HL-60 (cell line): ENCODE measurements around the gene RAMP3.

Experiments used
- DNase-seq, 2 experiments: peaks; one replicate each; pipeline ENCODE4 v3.0.0-alpha.2; 2010 to 2020; ENCODE audit warnings: low read depth in 1 of 2, low spot score in 1 of 2
- H3K27ac ChIP-seq: fragments of 250-450 bp; sonication (Bioruptor Pico); replicated peaks from 2 replicates; pipeline ENCODE4 v1.5.1; 2020; ENCODE audit warnings: mild to moderate bottlenecking, moderate library complexity
- H3K27me3 ChIP-seq: fragments of 250-450 bp; sonication (Bioruptor Pico); 2 replicates; pipeline ENCODE4 v1.5.1; 2021; ENCODE audit warnings: mild to moderate bottlenecking, moderate library complexity; ENCODE audit not compliant: insufficient read depth, poor library complexity, severe bottlenecking
- H3K4me3 ChIP-seq: replicated peaks from 2 replicates; pipeline ENCODE4 v1.5.1; 2011; ENCODE audit warnings: mild to moderate bottlenecking, control low read depth, low read length; ENCODE audit not compliant: insufficient read depth
- GABPA ChIP-seq: IDR thresholded peaks from 2 replicates; pipeline ENCODE4 v1.6.1; 2012; ENCODE audit warnings: low read depth
- POLR2AphosphoS5 ChIP-seq: IDR thresholded peaks from 2 replicates; pipeline ENCODE4 v1.6.1; 2012; ENCODE audit warnings: low read depth
- SPI1 ChIP-seq: IDR thresholded peaks from 2 replicates; pipeline ENCODE4 v1.6.1; 2012; ENCODE audit warnings: low read depth, mild to moderate bottlenecking, borderline replicate concordance
- TF ChIP-seq, protein P1 (sequence below): IDR thresholded peaks from 2 replicates; pipeline ENCODE4 v1.6.1; 2012; ENCODE audit warnings: low read depth; ENCODE audit not compliant: insufficient replicate concordance
- TF ChIP-seq, protein P2 (sequence below): IDR thresholded peaks from one replicate; pipeline ENCODE4 v1.5.1; 2011; ENCODE audit warnings: low read length, control low read depth, inconsistent platforms; ENCODE audit not compliant: insufficient read depth

The RAMP3 gene

DNA sequence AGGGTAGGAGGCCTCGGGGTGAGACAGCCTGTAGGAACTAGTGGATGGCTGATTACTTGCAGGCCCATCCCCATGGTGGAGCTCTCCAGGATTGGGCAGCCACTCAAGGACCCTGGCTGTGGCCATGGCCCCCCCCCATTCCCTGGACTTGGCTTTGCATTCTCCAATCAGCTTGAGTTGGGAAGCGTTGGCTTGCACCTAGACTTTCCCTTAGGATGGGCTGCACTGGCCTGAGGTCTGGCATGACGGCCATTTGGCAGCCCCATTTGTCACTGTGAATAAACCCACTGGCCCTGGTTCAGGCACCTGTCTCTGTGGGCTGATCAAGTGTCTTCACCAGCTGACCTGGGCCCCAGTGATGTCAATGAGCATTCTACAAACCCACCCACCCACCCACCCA is 41.4 kb downstream of the RAMP3 start:
- TF ChIP-seq GABPA (no peak), SPI1 (no peak), POLR2AphosphoS5 (no peak)
- TF ChIP-seq, protein P1, sequence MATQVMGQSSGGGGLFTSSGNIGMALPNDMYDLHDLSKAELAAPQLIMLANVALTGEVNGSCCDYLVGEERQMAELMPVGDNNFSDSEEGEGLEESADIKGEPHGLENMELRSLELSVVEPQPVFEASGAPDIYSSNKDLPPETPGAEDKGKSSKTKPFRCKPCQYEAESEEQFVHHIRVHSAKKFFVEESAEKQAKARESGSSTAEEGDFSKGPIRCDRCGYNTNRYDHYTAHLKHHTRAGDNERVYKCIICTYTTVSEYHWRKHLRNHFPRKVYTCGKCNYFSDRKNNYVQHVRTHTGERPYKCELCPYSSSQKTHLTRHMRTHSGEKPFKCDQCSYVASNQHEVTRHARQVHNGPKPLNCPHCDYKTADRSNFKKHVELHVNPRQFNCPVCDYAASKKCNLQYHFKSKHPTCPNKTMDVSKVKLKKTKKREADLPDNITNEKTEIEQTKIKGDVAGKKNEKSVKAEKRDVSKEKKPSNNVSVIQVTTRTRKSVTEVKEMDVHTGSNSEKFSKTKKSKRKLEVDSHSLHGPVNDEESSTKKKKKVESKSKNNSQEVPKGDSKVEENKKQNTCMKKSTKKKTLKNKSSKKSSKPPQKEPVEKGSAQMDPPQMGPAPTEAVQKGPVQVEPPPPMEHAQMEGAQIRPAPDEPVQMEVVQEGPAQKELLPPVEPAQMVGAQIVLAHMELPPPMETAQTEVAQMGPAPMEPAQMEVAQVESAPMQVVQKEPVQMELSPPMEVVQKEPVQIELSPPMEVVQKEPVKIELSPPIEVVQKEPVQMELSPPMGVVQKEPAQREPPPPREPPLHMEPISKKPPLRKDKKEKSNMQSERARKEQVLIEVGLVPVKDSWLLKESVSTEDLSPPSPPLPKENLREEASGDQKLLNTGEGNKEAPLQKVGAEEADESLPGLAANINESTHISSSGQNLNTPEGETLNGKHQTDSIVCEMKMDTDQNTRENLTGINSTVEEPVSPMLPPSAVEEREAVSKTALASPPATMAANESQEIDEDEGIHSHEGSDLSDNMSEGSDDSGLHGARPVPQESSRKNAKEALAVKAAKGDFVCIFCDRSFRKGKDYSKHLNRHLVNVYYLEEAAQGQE, result no peak
- TF ChIP-seq, protein P2, sequence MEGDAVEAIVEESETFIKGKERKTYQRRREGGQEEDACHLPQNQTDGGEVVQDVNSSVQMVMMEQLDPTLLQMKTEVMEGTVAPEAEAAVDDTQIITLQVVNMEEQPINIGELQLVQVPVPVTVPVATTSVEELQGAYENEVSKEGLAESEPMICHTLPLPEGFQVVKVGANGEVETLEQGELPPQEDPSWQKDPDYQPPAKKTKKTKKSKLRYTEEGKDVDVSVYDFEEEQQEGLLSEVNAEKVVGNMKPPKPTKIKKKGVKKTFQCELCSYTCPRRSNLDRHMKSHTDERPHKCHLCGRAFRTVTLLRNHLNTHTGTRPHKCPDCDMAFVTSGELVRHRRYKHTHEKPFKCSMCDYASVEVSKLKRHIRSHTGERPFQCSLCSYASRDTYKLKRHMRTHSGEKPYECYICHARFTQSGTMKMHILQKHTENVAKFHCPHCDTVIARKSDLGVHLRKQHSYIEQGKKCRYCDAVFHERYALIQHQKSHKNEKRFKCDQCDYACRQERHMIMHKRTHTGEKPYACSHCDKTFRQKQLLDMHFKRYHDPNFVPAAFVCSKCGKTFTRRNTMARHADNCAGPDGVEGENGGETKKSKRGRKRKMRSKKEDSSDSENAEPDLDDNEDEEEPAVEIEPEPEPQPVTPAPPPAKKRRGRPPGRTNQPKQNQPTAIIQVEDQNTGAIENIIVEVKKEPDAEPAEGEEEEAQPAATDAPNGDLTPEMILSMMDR, result no peak
- Histone ChIP-seq H3K27ac (no peak overlapping the region), H3K27me3 (no peaks in the 10 kb centered on the region), H3K4me3 (no peak overlapping the region)
- no peak for DNase-seq

DNA sequence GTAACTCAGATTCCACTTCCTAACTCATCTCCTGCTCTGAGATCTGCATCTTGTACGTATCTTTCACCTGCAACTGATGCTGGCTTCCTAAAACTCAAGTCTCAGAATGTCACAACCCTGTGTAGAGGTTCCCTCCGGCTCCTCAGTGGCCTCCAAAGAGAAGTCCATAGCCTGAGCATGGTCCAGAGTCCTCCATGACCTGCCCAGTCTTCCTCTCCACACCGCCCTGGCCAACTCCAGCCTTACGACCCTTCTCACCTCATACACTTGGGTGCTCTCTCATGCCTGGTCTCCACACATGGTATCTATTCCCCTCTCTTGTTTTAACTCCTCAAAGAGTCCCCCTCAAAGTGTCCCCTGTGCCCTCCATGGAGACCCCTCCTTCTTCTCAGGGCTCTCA is 41.9 kb downstream of the RAMP3 start:
- TF ChIP-seq GABPA (no peak), POLR2AphosphoS5 (no peak), SPI1 (no peak)
- TF ChIP-seq, protein P2, result no peak
- TF ChIP-seq, protein P1, result no peak
- no peaks in the 10 kb centered on the region for H3K27me3 ChIP-seq
- no peak overlapping the region for H3K27ac ChIP-seq
- DNase-seq, result no peak
- H3K4me3 ChIP-seq, result no peak overlapping the region

DNA sequence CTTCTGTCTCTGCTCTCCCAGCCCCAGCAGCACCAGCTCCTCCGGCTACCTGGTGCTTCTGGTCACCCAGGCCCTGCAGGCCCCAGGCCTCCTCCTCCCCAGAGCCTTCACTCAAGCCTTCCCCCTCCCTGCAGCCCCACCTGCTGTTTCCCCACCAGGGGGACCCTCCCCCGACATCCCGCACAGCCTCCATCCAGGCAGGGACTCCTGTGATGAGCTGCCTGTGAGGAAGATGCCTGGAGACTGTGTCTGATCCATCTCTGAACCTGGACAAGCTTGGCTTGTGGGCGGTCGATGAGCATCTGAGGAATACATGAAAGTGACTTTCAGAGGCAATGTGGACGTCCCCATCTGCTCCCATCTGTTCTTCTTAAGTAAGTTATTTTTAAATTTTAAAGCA is 45.0 kb downstream of the RAMP3 start:
- Histone ChIP-seq H3K4me3 (no peak overlapping the region), H3K27ac (no peak overlapping the region), H3K27me3 (peaks cover 4% of the 10 kb centered on the region)
- TF ChIP-seq, protein P2, result no peak
- DNase-seq, result no peak

DNA sequence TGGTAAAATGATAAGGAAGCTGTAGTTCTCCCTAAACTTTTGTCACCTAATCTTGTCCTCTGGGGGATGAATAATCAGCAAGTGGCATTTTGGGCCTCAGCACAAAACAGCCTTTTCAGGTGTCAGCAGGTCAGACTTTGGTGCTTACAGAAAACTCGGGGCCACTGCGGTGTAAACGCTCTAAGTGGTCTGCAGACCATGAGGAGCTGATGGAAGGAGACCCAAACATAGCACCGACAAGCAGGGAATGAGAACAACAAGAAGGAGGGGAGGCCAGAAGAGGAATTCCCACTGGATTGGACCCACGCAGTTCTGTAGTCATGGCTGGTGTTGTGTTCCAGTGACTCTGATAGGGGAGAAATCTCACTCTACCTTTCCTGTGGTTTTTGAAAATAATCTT is 45.4 kb downstream of the RAMP3 start:
- Histone ChIP-seq H3K4me3 (no peak overlapping the region), H3K27me3 (peaks cover 5% of the 10 kb centered on the region), H3K27ac (no peak overlapping the region)
- DNase-seq, result no peak
- TF ChIP-seq GABPA (no peak), POLR2AphosphoS5 (no peak), SPI1 (no peak)
- TF ChIP-seq, protein P1, result no peak
- TF ChIP-seq, protein P2, result no peak
